Prostate gland (tissue), 2 donors: ENCODE data around the gene UNC119B.

Experiments
- CTCF ChIP-seq, 4 experiments: fragments of 200-600 bp in 2 of 4; fragments of 450-650 bp in 2 of 4; sonication (generic) in 2 of 4; IDR thresholded peaks; 1 replicate in 3 of 4; 2 replicates in 1 of 4; pipeline ENCODE4 v1.5.1; 2016 to 2019; ENCODE audit warnings: antibody characterized with exemption in 4 of 4, mild to moderate bottlenecking in 2 of 4, moderate library complexity in 2 of 4
- POLR2A ChIP-seq: fragments of 450-650 bp; IDR thresholded peaks from one replicate; pipeline ENCODE4 v1.6.1; 2016; ENCODE audit warnings: antibody characterized with exemption, mild to moderate bottlenecking

- no peak for TF ChIP-seq CTCF (IDR thresholded peaks at IDR 0.05)
- no peak for TF ChIP-seq POLR2A
Measured at GRCh38 chr12:120733574-120733973, 23.3 kb downstream of the UNC119B start.
